ENCODE results near the gene VPS72.

Gene VPS72

DNA sequence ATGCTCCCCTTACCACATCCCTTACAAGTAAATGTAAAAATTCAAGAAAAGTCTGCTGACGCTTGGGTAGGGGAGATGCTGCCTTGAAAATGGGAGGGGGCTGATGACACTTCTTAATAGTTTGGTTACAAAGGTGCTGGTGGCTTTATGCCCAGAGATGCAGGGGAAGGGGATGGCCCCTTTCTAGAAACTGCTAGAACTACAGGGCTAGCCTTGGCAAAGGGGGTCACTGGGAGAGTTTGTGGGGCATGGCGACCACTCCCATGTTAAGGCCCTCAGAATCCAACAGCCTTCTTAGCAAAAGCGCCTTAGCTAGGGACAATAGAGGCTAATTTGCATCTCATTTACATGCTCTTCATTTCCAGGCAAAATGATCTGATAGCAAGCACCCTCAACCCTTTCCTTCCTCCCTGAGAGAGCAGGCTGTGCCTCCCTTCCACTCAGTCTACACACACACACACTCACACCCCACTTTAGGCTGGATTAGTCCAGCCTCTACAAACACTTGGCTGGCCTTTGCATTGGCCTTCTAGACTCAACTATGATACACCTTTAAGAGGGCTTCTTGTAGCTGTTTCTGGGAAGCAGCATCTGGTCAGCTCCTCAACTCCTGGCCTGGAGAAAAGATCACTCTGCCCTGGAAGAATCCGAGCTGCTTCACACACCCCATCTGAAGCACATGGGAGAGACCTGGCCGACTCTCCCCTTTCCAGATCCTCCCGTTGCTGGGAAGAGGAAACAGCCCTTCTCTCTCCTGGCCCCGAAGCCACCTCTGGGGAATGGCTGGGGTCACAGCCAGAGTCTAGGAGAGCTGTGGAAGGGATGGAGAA lies 45.3 kb downstream of the VPS72 start:
- no peak for DNase-seq

DNA sequence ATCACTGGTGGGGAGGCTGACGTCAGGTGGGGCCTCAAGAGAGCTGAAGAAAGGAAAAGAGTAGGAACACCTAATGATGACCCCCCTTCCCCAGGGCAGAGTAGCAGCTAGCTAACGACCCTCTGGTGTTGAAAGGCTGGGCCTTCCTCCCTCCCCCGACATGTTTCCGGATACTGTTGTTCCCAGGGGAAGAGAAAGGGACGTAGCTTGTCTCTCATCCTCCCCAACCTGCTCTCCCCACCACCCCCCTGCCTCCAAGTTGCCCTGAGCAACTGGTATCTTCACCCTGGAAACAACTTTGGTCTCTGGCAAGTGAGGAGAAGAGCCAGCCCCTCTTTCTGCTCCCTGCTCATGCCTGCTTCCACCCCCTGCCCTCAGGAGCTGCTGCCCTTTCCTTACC lies 46.0 kb downstream of the VPS72 start:
- no peak for DNase-seq

DNA sequence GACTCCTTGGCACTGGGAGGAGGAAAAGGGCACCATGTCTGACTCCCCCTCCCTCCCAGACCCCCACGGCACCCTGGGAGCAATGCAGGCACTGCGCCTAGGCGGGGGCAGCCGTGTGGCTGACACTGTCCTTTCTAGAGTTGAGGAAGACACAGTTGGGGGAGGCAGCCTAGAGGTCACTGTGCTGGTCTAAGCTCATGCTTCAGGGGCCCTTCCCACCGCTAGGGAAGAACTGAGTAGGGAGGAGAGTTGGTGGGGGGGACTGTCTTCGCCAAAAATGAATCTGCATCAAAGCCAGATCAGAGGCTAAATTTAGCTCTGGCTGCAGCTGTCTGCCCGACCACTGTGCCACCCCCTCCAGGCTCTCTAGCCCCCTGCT lies 47.0 kb downstream of the VPS72 start:
- DNase-seq = no peak

DNA sequence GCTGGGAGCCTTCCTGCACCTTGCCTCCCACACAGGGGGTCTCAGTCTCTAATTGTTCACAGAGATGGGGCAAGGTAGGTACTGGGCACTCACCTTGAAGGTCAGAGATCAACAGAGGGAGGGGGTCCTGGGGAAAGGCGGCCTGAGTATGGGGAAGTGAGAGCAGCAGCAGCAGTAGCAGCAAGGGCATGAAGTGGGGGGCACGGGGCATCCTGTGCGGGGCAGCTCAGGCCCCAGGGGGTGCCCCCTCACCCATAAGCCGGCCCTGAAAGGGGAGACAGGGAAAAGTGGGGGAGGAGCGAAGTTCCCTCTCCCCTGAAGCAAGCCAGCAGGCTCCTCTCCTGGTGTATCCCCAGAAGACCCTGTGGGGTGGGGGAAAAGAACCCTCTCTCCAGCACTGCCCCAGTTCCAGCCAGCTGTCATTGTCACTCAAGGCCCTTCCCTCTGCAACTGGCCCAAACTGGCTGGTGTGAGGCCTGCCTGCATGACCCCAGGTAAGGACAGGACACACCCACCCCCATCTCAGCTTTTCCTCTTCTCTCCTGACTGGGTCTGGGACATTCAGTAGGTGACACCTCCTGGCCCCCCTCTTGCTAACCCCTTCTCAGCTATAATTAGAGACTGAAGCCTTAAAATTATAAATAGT lies 47.5 kb downstream of the VPS72 start:
- DNase-seq = no peak

DNA sequence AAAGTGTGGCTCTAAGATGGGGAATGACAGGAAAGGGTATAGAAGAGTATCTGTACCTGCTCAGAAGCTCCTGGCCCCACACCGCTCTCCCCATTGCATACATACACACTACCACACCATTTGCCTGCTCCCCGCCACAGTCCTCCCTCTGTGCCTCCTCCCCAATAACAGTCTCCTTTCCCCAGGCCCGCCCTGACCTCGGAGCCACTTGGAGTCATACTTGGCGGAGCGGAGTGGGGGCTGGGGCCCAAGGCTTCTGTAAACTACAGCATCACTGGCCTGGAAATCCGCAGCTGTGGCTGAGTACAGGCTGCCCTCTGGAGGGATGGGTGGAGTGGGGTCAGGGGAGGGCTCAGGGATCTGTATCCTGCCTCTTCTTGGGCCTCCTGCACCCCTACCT lies 52.2 kb downstream of the VPS72 start:
- no peak for DNase-seq

DNA sequence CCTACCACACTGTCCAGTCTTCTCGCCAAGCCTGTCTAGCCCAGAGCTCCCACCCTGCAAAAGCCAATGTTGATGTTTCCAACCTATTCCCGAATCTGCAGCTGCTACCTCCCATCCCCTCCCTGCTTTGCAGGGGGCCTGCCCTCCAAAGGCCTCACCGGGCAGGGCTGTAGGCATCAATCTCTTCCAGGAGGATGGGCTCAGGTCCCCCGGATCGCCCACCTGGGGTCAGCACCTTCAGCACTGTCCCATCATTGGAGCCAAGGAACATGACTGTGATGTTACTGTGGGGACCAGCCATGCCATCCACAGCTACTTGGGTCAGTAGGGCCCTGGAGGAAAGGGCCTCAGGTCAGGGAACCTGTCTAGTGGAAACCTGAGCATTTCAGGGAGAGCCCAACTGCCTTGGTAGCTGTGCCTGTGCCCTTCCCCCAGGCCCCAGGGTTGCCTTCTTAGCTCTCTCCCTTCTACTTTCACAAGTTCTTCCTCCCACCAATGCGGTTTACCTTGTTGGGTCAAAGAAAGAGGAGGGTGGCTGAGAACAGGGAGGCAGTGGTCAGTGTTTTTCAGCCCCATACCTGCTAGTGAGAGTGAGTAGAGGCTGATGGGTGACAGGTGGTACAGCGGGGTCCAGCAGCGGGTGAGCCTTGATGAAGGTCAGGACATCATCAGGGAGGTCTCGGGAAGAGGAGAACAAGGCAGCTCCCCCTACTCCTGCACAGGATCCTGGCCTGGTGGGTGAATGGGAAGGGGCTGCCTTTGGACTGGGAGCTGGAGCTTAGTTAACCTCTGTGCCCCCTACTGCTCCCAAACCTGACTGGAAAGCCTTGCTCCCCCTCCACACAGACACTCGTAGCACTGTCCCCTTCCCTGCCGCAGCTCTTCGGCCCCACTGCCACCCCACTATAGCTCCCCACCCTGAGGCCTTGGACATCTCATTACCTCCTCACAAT lies 54.3 kb downstream of the VPS72 start:
- DNase-seq = no peak

DNA sequence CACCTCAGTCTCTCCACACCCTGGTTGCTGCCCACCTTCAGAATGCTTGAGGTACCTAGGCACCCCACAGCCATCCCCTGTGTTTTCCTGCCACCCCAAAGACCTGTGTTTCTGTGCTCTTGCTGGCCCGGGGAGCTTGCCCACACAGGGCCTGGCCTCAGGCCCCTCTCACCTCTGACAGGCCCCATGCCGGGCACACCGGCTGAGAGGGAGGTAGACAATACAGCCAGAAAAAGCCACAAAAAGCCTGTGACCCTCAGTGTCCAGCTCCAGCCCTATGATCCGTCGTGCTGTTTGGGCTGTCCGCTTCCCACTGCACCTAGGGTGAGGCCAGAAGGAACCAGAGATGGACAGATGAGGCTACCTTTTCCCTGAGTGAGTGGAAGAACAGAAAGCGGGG lies 55.0 kb downstream of the VPS72 start:
- no peak for DNase-seq

DNA sequence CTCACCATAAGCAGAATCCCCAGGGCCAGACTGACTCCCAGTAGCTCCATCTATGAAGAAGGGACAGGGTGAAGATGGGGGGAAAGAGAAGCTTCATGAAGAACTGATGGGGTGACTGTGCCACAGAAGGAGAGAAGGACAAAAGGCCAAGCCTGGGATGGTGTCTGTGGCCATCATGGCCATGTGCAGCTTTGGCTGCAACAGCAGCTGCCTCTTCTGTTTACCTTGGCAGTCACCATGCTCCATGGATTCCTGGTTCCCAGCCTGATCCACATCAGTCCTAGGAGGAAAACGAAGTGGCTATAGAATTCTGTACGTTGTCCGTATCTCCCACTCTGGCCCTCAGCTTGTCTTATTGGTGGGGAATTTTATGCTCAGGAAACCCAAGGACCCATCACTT lies 55.6 kb downstream of the VPS72 start:
- no peak for DNase-seq

DNA sequence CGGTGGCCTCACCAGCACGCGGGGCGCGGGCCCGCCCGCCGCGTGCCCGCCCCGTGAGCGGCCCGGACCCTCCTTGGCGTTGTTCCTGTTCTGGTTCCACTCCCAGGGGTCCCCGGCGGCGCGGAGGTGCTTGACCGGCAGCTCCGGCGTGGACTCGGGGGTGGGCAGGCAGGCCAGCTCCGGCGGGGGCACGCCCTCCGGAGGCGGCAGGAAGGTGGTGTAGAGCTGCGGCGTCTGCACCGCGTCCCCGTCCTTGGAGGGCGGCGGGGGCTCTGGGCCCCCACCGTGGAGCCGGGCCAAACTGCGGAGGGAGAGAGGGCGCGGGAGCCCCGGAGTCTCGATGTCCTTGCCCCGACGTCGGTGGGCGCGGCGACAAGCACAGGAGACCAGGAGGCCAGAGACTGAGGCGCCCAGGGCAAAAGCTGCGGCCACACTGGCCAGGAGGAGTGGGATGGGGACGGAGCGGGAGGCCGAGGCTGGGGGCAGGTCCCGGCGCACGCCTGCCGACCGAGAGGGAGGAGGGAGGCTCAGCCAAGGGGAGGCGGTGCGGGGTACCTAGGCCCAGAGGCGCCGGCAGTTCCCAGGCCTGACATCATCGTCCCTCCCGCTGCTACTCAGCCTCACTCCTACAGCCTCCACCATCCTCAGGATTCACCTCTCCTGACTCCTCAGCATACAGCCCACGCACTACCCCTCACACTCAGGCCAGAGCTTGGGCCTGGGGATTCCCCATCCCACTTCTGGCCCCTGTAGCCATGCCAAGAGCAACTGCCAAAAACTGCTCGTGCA lies 56.8 kb downstream of the VPS72 start:
- no peak for DNase-seq

DNA sequence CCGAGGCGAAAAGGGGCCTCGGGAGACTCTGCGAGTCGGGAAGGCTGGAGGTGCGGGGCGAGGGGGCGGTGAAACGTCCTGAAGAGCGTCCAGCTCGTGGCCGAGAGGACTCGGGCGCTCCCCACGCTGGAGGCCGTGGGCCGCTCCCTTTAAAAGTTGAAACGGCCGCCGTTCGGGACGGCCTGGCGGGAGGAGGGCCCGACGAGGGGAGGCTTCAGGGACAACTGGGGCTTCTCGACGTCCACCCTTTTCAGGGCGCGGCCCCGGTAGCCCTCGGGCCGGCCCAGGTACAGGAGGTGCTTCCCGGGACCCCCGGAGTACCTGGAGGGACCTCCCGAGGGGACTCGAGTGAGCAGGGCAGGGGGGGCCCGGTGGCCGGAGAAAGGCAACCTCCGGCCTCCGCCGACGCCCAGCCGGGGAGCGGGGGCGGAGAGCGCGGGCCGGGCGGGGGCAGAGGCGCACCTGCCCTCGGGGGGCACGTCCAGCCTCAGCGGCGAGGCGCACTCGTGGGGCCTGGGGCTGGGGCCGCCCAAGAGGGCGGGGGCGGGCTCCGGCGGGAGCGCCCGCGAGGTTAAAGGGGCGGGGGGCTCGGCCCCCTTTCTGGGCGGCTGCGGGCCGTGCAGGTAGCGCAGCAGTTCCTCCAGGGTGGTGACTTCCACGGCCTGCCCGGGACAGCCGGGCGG lies 57.5 kb downstream of the VPS72 start:
- no peak for DNase-seq

DNA sequence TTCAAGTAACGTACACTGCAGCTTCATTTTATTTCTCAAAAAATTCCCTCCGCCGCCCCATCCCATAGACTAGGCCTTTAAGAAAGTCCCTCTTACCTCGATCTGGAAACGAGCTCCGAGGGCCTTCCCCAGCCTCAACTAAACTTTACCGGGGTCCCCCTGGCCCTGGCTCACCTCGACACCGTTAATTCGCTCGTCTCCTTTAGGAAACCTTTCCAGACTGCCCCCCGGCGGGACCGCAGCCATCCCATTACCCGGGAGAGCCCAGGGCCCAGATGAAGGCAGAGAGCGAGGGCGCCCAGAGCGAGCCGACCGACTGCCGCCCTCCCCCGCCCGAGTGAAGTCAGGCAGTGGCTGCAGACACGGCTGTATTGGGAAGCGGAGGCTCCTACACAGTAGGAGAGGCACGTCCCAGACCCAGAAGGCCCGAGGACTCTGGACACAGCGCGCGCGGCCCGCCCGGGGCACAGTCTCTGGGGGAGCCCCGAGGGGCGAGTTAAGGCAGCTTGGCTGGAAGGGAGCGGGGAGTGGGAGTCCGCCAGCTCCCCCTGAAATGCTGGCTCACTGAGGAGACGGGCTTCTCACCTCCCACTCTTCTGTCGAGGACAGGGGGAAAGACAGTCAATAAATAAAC lies 58.2 kb downstream of the VPS72 start:
- DNase-seq = no peak

DNA sequence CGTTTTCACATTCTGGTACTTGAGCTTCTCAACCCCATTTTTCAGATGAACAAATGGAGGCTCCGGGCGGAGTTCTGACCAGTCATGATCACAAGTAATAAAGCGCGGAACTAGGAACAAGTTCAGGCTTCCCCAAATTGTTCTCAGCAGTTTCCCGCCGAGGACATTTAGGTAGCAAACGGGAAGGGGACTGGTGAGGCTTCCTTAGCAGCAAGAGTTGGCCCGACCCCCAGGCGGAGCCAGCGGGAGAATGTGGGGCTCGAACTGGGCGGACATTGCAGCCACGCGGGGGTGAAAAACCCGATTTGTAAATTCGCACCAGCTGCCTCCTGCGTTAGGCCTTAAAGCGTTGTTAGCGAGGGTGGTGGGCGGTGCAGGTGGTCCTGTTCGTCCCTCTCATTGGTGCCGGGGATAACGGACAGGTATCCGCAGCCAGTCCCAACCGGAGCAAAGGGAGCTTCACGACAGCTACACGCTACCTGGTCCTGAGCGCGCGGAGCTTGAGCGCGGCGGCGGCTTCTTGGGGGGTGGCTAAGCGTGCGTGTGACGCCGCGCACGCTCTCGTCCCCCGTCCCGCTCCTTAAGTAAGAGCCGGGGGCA lies 58.9 kb downstream of the VPS72 start:
- peak; percentile 86 for DNase-seq

DNA sequence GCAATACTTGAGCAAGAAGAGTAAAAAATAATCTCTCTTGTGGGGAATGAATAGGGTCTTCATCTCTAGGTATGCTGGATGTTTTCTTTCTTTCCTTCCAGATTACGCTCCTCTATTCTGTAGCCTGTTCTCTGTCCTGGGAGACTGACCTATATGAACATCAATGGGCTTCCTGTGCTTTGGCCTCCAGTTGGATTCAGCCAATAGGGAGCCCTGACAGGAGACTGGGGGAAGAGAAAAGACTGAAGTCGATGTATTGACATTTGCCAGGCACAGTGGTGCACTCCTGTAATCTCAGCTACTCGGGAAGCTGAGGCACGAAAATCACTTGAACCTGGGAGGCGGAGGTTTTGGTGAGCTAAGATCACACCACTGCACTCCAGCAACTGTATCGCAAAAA lies 61.2 kb downstream of the VPS72 start:
- no peak for DNase-seq
